Raji (cell line): ENCODE results near the gene PCGF2.
A peak's percentile ranks its signal among the peaks of the same experiment; 100 is the strongest.

Experiments
- POLR2A ChIP-seq: IDR thresholded peaks from 2 replicates; pipeline ENCODE4 v1.6.1; 2011; ENCODE audit warnings: low read depth, low read length, control low read depth; ENCODE audit not compliant: insufficient read depth

The PCGF2 gene

DNA sequence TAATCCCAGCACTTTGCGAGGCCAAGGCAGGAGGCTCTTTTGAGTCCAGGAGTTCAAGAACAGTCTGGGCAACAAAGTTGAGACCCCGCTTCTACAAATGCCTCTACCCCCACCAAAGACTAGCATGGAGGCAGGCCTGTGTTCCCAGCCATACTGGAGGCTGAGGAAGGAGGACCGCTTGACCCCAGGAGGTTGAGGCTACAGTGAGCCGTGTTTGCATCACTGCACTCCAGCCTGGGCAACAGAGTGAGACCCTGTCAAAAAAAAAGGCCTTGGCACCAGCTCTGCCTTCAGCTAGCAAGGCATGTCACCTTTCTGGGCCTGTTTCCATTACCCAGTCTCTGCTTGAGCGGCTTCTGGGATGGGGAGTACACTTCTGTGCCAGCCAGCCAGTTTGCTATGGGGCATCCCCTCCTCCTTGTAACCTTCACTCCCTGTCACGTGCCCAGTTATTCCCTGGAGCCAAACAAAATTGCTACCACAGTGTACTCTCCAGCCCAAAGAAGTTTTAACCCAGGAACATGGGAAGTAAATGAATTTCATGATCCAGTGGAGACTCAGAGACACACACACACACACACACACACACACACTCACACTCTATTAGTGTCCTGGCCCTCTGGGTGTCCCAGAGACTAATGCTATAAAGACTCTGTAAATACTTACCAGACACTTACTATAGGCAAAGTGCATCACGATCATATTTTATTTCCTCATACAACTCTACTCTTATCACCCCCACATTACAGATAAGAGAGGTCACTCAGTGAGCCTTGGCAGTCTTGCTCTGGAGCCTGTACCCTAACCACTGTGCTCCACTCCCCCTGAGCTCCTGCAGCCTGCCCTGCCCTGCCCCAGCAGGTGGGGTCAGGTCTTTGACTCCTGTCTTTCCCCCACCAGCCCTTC lies 15.5 kb downstream of the PCGF2 start:
- no peak for TF ChIP-seq POLR2A

DNA sequence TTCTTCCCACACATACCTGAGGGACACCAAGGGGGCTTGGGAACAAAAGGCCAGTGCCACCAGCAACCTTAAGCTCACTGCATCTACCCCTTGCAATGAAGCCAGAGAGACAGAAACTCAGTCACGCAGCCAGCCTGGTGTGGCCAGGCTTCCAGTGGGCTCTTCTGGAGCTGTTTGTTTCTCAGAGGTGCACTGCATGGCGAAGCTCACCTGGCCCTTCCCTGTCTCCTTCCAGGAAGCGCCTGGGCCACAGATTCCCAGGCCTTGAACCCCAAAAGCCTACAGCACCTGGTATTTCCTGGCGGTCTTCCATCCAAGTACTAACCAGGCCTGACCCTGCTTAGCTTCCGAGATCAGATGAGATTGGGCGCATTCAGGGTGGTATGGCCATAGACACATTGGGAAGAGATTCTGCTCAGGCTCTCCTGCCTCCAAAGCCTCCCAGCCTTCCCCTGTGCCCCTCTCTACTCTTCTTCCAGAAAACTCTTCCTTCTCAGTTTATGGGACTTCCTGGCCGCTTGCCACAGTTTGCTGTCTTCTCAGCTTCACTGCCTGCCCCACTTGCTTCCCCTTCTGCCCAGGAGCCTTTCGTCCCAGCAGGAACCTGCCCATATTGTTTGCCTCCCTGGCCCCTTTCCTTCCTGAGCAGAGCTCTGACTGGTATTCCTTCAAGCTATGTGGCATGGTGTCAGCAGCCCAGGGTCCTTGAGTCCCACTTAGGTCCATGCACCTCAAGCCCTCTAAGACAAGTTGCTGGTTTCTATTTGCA lies 16.4 kb downstream of the PCGF2 start:
- no peak for TF ChIP-seq POLR2A

DNA sequence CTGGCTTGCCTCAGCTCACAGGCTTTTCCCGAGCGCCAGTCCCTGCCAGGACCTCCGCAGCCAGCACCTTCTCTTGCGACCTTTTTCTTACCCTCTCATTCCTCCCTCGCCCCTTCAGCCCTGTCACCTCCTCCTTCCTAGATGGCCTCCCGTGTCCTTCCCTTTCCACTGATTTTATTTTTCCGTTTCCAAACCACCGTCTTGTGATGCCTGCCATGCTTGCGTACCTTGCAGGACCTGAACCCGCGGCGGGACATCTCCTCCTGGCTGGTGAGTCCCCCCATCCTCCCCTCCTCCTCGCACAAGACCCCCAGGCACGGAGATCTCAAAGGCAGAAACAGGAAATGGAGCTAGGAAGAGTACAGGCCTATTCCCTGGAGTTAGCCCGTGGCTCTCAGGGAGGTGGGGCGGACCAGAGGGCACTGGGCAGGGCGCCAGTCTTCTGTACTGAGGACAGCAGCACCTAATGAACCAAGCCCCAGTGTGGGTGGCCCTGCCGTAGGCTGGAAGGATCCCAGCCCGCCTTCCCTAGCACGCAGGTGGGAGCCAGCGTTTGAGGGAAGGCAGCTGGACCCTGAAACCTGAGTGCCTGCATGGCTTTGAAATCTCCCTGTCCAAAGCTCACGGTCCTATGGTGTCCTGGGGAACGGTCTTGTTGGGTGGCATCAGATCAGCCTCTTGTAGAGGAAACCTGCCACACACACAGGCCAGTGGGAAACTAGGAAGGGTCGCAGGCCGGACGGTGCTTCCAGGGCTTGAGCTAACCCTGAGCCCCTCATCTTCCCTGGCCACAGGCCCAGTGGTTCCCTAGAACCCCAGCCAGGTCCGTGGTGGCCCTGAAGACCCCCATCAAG lies 17.4 kb downstream of the PCGF2 start:
- no peak for TF ChIP-seq POLR2A

DNA sequence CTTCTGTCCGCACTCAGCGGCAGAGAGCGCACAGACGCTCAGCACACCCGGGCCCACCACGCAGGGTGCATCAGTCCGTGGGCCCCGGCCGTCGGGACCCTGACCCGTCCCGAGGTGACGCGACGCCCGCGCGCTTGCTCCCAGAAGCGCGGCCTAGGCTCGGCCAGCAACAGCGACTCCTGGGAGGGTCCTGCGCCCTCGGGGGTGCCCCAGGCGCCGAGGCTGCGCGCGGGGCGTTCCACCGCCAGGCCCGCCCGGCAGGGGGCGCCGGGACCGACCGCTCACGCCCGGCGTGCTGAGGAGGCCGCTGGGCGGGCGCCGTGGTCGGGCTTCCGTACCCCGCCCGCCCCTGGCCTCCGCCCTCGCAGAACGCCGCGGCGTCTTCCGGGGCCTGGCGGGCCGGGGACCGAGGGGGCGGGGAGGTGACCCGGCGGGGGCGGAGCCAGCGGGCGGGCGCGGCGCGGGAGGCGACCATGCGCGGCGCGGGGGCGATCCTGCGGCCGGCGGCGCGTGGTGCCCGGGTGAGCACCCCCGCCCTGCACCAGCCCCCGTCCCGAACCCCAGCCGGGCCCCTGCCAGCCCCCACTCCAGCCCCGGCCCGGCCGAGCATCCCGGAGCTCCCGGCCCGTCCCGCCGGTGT lies 18.1 kb downstream of the PCGF2 start, which contains the start of gene CISD3:
CISD3 (plus strand) TSS at position 456 of the 640 bp plus-strand sequence; CDS start at position 474, 18 bp downstream.
- TF ChIP-seq POLR2A = peak; percentile 54

DNA sequence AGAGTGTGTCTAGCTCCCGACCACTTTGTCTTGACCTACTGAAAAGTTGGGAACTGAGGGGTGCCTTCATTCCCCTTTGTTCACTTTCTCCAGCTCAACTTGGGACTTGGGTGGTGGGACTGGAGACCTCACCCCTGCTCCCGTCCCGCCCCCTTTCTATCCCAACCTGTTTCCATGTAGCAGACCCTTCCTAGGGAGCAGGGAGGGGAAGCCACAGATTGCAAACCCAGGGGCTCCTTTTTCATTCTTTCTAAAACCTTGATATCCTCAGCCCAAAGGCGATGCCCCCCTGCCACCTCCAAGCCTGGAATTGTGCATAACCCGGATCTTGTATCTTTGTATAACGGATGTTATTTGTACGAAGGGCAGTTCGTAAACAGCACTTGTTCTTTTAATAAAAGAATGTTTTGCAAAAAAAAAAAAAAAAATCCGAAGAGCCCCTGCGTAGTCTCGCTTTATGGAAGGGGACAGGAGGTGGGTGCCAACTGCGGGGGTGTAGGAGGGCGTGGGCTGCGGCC lies 18.7 kb downstream of the PCGF2 start:
- no peak for TF ChIP-seq POLR2A

DNA sequence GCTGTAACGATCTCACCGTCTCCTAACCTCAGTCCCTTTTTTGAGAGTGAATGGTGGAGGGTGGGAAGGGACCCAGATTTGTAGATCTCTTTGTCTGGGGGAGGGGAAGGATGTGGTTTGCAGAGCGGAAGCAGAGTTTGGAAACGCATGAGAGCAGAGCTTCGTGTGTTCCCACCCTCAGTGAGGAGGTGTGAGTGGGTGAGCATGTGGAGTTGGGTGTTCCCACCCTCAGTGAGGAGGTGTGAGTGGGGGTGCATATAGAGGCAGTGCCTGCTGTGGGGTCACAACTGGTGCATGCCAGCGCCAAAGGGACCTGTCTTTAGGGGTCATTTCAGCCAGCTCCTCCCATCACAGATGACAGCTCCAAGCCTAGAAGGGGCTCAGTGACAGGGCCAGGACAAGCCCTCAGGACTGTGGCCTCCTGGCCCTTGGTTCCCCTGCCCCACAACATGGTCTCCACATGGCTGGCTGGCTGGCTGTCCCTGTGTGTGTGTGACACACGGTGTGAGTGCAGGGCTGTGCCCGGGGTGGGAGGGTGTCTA lies 19.8 kb downstream of the PCGF2 start:
- 0 out of 2 replicates have a peak, but pooled peaks have one; percentile 13 for TF ChIP-seq POLR2A

DNA sequence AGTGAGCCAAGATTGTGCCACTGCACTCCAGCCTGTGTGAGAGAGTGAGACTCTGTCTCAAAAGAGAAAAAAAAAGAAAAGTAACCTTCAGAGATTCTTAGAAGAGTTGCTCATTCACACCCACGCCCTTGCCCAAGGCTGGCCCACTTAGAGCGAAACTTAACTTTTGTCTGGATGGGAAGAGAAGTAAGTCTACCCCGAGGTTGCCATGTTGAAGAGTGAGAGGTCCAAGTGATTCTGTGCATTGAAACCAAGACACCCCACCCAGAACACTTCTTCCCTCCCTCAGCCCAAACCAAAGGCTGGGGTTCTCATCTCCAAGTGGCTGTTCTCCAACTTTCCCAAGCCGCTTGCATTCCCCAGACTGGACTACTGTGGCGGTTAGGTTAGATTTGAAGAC lies 20.4 kb downstream of the PCGF2 start:
- no peak for TF ChIP-seq POLR2A

DNA sequence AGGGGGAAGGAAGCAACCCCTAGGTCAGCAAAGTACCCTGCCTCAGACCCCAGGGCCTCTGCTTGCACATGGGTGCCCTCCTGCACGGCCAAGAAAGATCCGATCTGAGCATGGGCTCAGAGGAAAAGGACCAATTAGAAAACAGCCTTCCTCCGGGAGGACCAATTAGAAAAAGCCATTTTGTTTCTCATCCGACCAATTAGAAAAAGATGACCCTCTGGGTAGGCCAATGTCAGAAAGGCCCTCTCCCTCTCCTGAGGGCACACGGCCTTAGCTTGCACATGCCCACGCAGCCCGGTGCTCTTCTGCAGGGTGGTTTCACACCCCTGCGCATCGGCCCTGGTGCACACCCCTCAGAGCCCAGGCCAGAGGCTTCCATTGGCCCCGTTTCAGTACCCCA lies 23.1 kb downstream of the PCGF2 start:
- no peak for TF ChIP-seq POLR2A

DNA sequence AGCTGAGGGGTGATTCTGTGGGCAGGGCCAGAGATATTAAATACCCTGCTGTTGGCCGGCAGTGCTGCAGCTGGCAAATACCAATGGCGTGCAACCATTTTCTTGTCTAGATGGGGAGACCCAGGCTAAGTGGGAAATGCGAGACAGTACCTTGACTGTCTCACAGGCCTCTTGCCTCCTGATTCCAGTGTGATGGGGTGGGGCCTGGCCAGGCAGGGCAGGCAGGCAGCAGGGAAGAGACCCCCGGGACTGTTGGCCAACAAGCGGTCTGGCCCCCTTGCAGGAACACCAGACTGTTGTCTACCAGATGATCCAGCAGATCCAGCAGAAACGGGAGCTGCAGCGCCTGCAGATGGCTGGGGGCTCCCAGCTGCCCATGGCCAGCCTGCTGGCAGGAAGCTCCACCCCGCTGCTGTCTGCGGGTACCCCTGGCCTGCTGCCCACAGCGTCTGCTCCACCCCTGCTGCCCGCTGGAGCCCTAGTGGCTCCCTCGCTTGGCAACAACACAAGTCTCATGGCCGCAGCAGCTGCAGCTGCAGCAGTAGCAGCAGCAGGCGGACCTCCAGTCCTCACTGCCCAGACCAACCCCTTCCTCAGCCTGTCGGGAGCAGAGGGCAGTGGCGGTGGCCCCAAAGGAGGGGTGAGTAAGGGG lies 23.7 kb downstream of the PCGF2 start:
- no peak for TF ChIP-seq POLR2A

DNA sequence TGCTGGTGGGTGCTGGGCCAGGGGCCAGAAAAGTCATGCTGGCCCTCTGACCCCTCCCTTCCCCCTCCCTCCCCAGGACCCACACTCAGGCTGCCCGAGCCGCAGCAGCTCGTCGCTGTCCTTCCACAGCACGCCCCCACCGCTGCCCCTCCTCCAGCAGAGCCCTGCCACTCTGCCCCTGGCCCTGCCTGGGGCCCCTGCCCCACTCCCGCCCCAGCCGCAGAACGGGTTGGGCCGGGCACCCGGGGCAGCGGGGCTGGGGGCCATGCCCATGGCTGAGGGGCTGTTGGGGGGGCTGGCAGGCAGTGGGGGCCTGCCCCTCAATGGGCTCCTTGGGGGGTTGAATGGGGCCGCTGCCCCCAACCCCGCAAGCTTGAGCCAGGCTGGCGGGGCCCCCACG lies 26.3 kb downstream of the PCGF2 start:
- no peak for TF ChIP-seq POLR2A

DNA sequence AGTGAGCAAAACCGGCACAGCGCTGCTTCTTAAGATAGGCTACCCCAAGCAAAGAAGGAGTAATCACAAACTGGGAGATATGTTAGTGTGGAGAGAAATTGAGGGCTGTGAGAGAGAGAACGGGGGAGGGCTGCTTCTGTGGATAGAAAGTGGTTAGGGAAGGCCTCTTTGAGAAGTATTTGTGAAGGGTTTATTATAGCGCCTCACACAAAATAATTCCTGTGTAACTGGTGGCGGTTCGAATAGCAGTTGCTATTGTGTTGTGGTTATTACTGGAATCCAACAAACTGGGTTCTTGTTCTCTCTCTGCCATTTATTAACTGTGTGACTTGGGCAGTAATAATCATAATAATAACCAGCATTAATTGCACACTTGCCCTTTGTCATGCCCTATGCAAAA lies 27.2 kb downstream of the PCGF2 start:
- TF ChIP-seq POLR2A = no peak

DNA sequence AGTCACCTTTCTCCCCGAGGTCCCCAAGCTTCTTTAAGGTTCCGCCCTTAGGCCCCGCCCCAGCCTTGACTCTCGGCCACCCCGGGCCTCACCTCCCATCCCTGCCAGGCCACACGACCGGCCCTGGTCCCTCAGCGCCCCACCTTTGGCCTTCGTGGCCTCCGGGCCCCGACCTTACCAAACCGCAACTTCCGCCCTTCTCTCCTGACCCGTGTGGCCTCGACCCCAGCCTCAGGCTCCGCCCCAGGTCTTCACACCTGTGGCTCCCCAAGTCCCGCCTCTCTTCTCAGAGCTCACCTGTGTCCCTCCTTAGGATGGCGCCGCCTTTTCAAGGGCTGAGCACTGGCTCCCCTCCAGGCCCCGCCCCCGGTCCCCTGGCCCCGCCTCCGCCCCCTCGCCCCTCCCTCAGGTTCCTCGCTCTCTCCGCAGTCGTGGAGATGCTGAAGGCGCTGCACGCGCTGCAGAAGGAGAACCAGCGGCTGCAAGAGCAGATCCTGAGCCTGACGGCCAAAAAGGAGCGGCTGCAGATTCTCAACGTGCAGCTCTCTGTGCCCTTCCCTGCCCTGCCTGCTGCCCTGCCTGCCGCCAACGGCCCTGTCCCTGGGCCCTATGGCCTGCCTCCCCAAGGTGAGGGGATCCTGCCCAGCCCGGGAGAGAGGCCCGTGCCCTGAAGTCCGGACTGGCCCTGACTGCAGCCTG lies 28.0 kb downstream of the PCGF2 start:
- no peak for TF ChIP-seq POLR2A
